NCI-H1048 (cell line): ENCODE data around the gene FAM76A.
"Not testable (repeated sequence)": the region's sequence is repeated elsewhere in the genome, so short reads cannot be mapped to it uniquely, and the experiment has no call there.

Source experiments
- DNase-seq: peaks from one replicate; lab custom pipeline; 2025; lab: John Stamatoyannopoulos, UW

Gene FAM76A

DNA sequence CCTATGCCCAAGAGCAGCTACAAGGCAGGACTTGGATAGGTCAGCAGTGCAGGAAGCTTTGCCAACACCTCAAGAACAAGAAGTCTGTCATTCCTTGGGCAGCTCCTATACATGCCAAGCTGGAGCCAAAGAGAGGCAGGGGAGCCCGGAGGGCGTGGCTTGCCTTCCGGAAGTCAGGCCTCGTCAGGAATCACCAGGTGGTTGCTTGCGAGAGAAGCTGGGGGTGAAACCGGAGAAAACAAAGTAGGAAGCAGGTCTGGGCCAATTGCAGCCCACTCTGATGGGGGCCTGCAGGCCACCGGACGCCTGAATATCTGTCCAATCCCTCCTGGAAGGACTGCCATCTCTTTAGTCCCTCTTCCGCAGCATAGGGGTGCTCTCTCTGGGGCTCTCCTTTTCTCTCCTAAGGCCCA lies 794 bp upstream of the FAM76A start:
- no peak for DNase-seq

DNA sequence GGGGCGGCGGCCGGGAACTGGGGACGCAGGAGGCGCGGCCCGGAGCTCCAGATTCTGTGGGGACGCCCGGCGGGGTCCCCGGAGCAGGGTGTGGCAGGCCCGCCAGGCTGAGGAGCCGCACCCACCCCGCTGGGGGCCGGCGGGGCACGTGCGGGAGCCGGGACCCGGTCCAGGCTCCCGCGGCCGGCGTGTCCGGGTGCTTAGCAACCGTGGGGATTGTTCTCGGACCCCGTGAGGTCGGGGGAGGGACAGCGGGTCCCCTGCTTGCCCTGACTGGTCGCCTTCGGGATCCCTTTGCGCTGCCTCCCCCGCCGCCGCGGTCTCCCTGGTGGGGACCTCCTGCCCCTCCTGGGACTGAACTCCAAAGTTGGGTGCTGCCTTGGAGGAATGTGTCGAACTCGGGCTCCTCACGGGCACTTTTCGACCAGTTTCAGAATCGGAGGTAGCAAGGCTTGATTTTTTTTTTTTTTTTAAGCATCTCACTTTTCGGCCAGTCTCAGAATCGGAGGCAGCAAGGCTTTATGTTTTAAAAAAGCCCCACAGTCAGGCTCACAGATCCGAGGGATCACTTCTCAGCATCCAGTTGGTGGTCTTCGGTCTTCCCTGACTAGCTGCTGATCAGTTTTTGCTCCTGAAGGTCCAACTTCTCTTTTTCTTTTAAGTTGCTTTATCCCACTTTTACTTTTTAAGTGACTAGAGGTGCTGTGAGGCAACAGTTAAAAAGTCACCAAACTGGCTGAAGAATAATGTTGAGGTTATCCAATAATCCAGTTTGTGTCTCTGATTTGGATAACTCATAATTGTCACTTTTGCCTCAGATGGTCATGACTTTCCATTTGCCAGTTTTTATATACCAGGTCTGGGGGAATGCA lies 648 bp downstream of the FAM76A start:
- peak; percentile 0 for DNase-seq

GRCh38 chr1:27727126-27727525 lies 1.4 kb downstream of the FAM76A start:
- DNase-seq: no peak

DNA sequence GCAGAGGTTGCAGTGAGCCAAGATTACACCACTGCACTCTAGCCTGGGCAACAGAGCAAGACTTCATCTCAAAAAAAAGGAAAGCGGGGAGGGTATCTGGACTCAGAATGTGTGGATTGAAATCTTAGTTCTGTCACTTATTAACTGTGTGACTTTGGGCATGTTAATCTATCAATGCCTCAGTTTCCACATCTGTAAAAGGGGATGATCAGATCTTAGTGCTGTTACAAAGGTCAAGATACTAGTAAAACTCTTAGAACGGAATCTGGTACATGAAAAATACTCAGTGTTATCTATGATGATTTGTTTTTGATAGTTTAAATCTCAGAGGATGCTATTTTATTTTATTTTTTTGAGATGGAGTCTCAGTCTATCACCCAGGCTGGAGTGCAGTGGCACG lies 10.5 kb downstream of the FAM76A start:
- no peak for DNase-seq

DNA sequence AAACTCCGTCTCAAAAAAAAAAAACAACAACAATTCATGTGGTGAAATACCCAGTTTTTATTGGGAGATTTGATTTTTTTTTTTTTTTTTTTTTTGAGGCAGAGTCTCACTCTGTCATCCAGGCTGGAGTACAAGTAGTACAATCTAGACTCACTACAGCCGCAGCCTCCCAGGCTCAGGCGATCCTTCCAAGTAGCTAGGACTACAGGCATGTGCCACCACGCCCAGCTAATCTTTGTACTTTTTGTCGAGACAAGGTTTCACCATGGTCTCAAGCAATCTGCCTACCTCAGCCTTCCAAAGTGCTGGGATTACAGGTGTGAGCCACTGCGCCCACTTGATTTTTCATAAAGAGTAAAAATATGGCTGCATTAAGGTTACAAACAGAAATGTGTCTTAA lies 15.4 kb downstream of the FAM76A start:
- no peak for DNase-seq

- no peak for DNase-seq
Measured at GRCh38 chr1:27744556-27744955, 18.8 kb downstream of the FAM76A start.

DNA sequence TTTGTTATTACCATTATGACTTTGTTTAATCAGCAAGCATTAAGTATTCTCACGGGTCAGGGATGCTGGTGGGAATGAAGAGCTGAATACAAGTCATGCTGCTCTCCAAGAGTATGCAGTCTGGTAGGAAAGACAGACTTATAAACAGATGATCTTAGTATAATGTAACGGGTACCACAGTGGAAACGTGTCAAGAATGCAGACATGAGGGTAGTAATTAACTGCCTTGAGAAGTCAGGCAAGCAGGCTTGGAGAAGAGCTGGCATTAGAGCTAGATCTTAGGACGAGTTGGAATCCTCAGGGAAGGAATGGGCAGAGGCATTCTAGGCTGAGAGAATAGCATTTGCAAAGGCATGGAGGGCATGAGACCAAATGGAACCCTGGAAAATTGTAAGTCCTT lies 19.7 kb downstream of the FAM76A start:
- no peak for DNase-seq

- DNase-seq: no peak
Measured at GRCh38 chr1:27752360-27752759, 26.6 kb downstream of the FAM76A start.

- DNase-seq: no peak
Measured at GRCh38 chr1:27755286-27755685, 29.5 kb downstream of the FAM76A start.

GRCh38 chr1:27755865-27756264 lies 30.1 kb downstream of the FAM76A start:
- DNase-seq: no peak

- DNase-seq: no peak
Measured at GRCh38 chr1:27759236-27759635, 33.5 kb downstream of the FAM76A start.

- DNase-seq: no peak
Measured at GRCh38 chr1:27760426-27760825, 34.7 kb downstream of the FAM76A start.

- DNase-seq: no peak
Measured at GRCh38 chr1:27762033-27762432, 36.3 kb downstream of the FAM76A start.

GRCh38 chr1:27763358-27763757 lies 37.6 kb downstream of the FAM76A start:
- no peak for DNase-seq

DNA sequence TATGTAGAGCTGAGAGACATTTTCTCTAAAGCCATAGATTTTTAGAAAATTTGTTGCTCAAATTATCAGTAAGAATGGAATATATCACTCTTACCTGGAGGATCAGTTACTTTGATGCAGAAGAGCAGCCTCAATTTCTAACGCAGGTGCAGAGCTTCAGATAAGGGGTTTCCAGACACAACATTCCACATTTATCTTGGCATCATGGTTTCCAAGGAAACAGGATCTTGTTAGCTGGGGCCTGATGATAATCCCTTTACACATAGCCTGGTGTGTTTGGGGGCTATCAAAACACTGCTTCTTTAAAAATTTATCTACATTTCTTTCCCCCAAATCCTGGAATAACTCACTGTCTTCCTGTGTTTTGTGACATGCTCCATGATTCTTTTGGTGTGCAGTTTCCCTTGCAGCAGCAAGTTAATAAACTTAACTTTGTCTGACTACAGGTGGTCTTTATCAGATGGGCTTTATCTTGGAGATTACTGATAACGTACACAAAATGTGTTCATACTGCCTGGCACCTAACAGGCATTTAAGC lies 44.6 kb downstream of the FAM76A start:
- no peak for DNase-seq

GRCh38 chr1:27772036-27772931 lies 46.5 kb downstream of the FAM76A start:
- no peak for DNase-seq

DNA sequence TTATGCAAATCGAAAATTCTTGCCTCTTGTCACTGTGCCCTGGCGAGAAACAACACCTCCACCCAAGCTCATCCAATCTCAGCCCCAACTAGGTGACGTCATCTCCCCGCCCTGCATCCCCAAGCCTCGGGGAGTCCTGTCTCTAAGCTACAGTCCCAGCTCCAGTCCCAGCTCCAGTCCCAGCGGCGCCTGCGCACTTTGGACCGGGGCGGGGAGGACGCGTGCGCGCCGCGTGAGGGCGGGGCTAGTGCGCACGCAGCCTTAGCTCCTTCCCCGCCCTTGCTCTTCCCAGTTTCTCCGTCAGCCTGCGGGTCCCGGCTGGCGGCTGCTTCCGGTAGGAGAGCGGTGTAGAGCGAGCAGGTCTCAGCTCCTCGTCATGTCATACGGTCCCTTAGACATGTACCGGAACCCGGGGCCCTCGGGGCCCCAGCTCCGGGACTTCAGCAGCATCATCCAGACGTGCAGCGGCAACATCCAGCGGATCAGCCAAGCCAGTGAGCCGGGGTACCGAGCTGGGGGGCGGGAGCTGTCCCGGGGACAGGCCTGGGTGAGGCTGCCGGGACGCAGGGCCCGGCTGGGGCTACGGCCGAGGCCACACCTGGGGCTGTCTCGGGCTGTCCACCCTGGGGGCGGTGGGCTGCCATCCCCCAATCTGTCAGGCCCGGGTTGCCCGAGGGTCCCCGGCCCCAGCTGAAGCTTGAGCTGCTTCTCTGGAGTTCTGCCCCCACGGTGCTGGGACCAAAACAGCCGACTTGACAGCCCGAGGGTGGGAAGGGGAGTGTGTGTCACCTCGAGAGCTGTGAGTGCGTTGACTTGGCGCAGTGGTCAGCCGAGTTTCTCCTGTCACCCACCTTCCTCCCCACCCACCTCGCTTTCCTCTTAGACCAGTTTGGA lies 47.4 kb downstream of the FAM76A start, which contains the start of gene STX12:
Gene STX12 (plus strand): TSS at position 288 of the 894 bp plus-strand sequence. CDS start 89 bp downstream, at position 377.
- peak; percentile 96 for DNase-seq

GRCh38 chr1:27773826-27774445 lies 48.2 kb downstream of the FAM76A start:
- DNase-seq: no peak

GRCh38 chr1:27774654-27775053 lies 48.9 kb downstream of the FAM76A start:
- DNase-seq: no peak

- DNase-seq: not testable (repeated sequence)
Measured at GRCh38 chr1:27775336-27775735, 49.6 kb downstream of the FAM76A start.

DNA sequence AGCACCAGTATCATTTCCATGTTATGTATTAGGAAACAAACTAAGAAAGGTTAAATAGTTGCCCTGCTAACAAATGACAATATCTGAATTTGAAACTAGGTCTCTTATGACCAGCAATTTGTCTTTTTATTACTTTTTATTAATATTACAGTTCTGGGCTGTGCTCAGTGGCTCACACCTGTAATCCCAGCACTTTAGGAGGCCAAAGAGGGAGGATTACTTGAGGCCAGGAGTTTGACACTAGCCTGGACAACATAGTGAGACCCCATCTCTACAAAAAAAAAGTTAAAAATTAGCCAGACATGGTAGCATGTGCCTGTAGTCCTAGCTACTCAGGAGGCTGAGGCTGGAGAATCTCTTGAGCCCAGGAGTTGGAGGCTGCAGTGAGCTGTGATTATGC lies 50.5 kb downstream of the FAM76A start:
- DNase-seq: not testable (repeated sequence)
